ENCODE measurements around the gene LRRC8D.

Gene LRRC8D

DNA sequence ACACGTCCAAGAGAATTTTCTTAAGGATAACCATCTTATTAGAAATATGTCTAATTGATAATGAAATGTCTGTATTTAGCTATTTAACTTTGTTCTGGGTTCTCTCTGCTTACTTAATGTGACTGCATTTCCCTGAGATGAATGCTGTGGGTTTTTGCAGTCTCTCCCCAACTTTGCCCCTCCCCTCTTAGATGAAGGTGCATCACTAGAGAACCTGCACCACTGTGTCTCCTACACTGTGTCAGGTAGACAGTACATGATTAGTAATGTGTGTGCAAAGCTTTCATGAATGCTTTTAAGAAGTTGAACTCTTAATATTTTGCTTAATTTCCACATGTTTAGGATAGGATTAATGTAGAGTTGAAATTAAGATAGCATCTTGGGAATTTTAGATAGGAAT lies 51.7 kb downstream of the LRRC8D start:
- no peak for DNase-seq

DNA sequence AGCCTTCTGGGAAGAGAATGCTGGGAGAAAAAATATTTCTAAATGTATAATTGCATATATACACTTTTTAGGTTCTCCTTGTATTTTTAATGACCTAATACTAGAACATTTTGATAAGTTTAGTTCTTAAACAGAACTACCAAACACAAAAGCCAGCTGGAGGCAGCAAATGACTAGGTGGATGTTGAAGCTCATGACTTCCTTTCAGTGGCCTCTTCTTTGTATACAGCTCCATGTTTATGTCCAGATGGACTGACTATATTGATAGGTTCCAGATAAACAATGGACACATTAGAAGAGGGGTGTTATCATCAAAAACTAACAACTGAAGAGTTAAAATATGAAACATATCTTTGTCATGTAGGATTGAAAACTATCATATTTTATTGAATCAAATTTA lies 52.5 kb downstream of the LRRC8D start:
- no peak for DNase-seq

DNA sequence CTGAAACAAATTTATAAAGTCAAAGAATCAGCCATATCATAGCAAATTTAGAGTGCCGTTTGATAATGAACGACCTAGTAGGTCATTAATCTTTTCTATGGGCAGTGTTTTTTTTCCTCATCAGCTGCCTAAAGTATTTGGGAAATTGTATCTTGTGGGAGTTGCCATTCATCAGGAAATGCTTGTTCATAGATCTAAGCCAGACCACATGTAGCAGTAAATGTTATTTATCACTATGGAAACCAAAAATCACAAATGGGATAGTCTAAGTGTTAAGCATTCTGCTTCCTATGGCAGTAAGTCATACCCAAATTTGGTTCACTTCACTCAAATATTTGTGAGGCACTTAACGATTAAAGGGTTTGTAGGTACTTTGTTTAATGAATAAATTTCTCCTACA lies 52.9 kb downstream of the LRRC8D start:
- DNase-seq = no peak

DNA sequence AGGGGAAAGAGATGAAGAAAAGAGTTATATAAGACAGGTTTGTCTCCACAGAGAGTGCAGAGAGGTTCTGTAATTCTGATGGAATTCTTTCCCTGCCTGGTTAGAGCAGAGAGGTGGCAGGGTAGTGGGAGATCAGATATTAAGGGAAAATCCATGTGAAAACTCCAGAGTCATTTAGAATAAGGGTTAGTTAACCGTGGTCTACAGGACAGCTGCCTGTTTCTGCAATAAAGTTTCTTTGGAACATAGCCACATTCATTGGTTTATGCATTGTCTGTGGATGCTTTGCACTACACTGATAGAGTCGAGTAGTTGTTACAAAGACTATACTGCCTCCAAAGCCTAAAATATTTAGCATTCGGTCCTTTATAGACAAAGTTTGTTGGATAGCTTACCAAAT lies 55.6 kb downstream of the LRRC8D start:
- no peak for DNase-seq

DNA sequence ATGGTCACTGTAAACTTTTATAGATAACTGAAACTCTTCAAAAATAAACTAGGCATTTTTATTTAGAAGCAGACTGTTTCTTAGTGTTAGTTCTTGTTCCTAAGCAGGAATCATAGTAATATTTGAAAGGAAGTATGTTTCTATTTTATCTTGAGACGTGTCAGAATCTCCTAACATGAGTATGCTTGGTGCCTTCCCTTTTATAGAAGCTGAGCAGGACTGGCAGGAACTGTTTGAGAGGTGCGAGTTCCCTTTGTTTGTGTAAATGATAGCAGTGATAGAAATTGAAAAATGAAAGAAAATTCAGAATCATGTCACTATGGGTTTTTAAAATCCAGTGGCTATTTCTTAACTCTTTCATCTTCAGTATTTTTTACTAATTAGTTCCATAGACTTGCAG lies 56.9 kb downstream of the LRRC8D start:
- DNase-seq = no peak

DNA sequence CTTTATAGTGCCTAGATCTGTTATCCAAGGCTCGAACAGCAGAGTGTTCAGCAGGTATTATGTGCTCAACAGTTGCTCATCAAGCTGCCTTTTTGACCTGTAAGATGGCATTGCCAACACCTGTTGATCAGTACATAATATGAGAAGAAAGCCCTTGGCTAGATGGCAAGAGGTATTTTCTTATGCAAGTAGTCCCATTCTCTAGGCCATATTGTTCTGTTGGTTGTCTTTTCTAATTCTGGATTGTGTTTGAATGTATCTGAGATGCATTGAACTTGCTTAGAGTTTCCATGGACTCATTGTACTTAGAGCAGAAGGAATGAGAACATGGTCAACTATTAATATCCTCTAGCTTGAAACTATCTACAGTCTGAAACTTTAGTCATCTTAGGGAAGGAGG lies 57.4 kb downstream of the LRRC8D start:
- DNase-seq = no peak

DNA sequence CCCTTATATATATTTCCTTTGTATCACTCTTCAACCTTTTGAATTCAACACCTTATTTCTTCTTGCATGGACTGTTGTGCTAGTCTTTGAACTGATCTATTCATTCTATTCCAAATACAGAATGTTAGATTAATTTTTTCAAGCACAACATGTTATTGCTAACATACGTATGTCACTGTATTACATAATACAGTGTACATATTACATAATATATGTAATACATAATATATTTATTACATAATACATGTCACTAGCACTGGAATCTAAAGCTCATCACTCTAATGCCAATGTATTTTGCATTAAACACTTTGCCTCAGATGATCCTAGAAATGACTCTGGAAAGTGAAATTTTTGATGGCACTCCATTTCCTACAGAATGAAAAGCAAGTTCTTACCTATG lies 59.8 kb downstream of the LRRC8D start:
- no peak for DNase-seq

DNA sequence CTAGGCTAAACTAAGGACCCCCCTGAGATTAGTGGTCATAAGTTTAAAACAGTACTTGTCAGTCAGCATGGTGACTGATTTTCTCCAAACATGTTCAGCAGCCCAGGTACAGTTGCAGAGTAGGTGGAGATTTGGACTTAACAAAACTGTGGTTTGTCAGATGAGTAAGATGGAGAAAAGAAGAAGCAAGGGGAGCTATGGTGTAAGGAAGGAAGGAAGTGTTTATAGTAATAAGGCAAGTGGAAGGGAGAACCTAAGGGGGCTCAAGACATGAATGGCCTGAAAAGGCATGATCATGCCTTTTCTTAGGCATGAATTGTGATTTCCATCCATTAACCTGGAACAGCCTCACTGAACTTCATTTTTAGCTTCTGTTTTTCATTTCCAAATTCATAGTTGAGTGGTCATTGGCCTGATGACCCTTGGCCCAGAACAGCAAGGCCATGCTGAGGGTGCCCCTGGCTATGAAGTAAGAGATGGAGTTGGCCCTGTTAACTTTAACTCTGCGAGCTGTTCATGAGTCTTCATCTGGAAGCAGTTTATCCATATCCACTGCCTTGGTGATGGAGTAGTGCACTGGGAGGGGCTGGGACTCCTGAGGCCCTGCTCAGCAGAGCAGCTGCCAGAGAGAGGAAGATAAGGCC lies 60.7 kb downstream of the LRRC8D start:
- no peak for DNase-seq

DNA sequence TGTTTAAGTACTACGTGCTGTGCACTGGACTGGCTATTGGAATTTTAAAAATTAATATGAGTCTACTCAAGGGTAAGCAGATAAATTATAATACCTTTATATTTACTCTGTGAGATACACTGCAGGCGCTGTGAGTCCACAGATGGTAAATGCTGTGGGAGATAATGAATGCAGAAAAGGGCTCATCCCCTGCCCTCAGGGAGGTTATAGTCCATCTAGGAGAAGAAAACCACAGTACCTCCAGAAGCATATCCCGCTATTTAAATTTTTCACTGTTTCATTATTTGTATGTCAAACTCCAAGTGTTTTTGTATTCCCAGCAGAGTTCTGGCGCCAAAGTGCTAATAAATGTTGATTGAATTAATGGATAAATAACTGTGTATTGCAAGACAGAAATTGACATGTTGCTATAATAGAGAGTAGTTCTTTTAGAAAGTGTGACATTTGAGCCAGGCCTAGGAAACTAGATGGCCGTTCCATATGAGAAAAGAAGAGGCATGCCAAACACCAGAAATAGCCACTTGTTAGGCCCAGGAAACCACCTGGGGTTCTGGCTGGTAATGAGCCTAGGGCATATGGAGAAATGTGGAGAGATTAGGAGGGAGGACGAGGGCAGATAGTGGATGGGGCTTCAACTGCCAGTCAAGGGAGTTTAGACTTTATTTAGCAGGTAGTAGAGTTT lies 61.7 kb downstream of the LRRC8D start:
- DNase-seq = no peak

DNA sequence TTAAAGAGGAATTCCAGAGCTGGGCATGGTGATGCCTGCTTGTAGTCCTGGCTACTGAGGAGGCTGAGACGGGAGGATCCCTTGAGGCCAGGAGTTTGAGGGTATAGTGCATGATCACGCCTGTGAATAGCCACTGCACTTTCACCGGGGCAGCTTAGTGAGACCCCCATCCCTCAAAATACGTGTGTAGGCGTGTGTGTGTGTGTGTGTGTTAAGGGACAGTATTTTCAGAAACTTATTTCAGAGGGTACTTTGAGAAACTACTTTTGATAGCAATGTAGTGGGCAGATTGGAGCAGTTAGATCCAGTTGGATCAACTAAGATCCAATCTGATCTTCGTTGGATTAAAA lies 62.2 kb downstream of the LRRC8D start:
- no peak for DNase-seq

DNA sequence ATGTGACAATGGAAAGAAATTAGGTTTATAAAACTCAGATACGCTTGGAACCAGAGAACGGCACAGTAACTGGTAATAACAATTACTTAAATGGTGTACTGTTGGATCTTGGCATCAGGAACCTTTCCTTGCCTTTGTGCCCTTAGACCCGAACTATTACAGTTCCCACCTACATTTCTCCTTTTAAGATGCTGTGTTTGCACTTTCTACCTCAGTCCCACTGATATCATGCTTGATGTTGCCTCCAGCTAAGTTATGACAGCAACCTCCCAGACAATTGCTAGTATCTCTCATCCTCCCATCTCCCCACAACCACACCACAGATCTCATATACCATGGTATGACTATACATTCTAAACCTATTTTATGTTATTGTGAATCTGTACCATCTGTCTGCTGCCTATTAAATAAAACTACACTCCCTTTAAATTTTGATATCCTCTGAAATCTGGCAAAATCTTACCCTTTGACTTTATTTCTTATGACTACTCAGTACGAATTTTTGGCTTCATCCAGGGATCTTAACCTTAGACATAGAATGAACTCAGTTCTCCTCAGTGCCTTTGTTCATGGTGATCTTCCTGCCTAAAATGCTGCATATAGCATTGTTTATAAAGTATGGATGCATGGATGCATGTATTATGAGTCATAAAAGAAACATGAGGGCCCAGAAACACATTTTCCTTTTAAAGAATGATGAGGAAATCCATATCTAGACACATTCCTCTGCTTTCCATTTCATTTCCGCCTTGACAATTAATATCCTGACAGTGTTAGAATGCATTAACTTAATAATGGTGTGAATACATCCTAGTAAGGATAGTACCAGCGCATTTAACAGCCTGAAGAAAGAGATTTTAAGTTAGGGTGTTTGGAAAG lies 64.1 kb downstream of the LRRC8D start:
- no peak for DNase-seq

DNA sequence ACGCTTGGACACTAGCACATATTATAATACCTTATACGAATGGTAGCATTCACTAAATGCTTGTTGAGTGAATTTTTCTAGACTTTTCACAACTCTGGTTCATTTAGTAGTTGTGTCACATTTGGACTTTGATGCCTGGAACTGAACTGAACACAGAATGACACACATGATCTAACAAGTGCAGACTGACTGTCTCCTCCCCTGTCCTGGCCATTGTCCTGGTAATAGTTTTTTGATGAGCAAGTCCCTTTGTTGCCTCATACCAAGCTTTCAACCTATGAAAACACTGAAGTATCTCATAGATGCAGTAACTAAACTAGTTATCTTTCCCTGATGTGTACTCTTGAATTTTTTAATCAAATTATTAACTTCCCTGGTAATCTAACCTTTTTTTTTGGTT lies 66.4 kb downstream of the LRRC8D start:
- DNase-seq = no peak

DNA sequence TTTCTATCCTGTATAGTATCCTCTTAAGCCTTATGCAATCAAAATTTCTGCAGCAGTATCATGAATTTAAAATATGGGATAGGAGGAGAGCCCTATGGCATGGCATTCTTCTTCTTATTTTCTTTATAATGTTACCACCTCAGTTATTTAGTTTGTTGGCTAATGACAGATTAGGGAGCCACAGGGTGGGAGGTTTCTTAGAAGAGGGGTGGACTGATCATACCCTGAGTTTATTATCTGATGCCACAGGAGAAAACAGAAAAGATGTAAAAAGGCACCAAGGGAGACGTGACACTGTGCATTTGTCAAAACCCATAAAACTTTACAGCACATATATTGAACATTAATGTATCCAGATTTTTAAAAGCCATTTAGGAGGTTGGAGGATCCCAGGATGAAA lies 66.9 kb downstream of the LRRC8D start:
- no peak for DNase-seq

DNA sequence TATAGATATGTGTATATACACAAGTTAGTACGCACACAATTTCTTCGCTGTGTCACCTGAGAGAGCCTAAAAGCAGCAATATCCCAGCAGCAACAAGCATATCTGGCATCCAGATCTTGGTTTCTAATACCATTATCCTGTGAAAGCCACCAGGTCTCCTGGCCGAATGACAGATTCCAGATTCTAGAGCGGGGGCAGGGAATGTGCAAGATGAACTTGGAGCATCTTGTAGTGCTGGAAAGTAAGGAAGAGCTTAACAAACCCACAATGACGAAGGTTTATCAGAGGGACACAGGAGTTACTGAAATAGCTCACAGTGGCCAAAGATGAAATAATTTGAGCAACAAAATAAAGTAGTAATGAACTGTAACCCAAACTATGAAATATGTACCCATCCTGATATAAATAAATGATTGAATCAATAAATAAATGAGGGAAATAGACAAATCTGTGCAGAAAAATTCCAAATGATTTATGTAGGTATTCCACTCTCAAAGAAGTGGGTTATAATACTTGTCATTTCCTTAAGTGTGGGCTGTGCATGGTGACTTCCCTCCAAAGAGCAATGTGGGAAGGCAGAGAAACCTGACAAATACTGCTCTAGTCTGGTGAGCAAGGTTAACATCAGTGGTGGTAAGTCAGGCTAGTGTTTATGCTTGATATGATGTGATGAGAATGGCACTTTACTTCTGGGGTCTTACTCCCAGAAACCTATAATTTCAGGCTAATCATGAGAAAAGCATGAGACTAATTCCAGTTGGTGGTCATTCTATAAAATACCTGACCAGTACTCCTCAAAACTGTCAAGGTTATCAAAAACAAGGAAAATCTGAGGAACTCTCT lies 67.9 kb downstream of the LRRC8D start:
- no peak for DNase-seq

DNA sequence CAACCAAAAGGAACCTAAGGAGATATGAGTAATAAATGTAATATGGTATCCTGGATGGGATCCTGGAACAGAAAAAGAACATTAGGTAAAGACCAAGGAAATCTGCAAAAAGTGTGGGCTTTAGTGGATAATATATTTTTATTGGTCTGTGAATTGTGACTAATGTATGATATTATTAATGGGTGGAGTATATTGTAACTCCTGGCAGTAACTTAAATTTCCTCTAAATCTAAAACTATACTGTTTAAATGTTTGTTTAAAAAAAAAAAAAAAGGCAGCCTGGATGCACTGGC lies 68.4 kb downstream of the LRRC8D start:
- no peak for DNase-seq

DNA sequence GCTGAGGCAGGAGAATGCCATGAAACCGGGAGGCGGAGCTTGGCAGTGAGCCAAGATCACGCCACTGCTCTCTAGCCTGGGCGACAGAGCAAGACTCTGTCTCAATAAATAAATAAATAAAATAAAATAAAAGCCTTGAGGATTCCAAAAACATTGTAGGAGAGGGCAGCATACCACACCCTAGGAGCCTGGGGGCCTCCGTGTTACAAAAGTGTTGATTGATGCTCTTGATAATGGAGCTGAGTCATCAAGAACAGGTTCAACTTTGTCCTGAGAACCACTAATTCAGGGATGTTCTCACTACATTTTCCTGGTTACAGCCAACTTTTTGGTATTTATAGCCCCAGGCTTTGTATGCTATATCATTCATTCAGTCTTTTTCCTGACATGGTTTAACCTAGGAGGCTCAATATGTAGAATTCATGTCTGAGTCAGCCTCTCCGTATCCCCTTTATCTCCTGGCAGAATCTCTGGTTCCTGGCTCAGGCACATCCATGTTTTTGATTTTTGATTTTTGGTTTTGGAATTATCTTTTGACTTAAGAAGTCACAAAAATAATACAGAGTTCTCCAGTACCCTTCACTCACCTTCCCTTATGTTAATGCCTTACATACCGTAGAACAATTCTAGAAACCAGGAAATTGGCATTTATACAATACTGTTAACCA lies 69.4 kb downstream of the LRRC8D start:
- no peak for DNase-seq

DNA sequence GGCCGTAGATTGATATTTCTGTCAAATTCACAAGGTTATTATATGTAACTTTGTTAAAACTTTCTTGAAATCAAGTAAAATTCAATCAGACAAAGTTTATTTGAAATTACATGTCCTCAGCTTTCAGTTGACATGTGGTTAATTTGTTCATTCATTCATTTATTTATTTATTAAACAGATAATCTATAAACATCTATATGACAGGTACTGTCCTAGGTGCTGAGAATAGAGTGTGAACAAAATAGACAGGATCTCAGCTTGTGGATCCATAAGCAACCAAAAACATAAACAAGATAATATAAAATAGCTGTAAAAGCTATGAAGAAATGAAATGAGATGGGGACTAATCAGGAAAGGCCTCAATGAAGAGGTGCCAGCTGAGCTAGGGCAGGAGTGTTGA lies 72.0 kb downstream of the LRRC8D start:
- DNase-seq = no peak

DNA sequence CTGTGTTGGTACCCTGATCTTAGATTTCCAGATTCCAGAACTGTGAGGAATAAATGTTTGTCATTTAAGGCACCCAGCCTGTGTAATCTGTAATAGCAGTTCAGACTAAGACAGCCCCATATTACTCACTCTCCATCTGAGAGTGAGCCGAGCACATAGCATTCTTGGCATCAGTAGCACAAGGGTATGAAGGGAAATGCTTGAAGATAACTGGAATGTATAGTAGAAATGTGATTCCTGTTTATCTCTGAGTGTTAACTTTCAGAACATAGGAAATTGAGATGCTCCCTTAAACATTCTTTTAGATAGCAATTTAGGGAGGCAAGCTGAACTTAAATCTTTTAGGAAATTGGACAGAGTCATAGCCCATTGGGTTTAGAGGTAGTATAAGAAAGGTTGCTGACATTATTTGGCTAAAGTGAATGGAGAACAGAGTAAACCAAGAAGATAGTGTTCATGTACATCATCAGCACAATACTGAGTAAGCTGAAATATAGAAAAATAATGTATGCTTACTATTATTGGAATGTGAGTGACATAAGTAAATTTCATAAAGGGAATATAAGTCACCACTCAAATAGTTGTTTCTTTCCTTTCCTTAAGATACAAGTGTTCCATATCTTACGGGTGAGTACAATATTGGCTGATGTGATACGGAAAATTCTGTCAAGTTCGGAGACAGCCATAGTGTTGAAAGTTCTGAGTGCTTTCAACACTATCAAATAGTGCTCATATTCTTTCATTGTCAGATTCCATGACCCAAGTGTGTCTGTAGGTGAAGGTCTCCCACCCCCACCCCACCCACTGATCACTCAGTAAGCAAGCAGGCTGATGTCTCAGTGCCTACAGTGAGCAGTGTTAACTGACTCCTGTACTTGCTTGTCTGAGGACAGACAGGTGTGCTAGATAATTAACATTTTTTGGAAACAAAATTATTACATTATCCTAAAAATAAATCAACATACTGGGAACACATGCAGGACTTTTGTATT lies 73.7 kb downstream of the LRRC8D start:
- no peak for DNase-seq

DNA sequence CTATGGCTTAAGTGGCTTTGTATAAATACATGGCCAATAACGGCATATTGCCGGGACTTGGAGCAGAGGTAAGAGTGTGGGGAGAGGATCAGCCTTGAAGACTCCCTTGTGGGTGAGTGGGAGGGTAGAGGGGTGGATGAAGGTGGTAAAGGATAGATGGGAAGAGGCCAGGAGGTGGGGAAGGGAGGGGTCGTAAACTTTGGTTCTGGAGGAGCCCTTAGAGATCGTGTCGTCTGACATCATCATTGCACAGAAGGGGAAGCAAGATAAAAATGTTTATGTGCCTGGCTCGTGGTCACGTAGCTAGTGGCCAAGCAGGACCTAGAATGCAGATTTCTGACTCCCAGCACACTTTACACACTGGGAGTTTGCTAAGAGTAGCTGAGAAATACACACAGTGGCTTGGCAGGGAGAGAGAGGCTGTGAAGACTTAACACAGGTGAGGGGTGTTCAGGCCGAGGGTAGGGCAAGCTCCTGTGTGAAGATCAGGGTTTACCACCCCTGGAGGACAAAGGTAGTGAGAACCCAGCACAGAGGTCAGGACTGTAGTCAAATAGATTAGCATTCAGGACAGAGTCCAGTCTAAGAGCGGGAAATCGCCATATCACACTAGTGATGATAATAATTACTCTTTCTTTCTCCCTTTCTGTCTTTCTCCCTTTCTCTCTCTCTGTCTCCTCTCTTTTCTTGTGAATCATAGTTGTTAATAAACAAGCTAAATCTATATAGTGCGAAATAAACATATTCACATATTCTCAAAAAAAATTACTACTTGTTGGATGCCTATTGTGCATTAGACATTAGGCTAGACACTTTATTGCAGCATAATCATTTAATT lies 75.5 kb downstream of the LRRC8D start:
- no peak for DNase-seq

DNA sequence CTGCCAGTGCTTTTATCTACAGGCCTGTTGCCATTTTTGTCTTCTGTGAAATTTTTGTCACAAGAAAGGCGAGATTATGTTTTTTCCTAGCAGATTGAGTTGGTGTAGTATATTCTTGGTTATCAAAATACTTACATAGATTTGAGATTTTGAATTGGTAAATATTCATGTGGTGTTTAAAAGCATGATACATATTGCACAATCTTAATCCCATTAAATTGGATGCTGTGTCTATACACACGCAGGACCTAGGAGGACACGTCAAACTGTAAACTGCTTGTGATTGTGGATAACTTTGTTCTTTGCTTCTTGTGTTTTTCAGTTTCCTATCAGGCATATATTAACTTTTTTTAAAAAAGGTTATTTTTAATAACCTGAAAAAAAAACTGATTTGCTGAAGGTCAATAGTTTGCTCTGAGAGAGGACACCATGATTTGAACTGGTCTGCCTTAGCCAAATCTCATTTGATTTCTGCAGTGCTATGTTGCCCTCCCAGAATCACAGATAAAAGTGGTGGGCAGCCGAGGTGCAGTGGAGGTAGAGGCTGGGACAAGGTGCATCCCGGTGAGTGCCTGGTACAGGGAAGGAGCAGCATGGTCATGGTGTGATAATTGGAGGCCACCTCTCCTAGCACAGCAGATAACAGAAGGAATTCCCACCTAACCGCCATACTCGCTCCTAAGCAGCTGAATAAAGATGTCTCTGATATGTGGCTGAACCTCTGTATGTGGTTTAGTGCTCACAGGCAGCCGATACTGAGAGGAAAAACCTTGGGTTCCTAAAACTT lies 76.7 kb downstream of the LRRC8D start:
- no peak for DNase-seq
